Gastroesophageal sphincter (tissue), 3 donors: ENCODE results near the gene LILRB3.
"Not testable (repeated sequence)": the region's sequence is repeated elsewhere in the genome, so short reads cannot be mapped to it uniquely, and the experiment has no call there.

Experiments
- EP300 ChIP-seq: sonication (generic); formaldehyde crosslinking; IDR thresholded peaks from one replicate; pipeline ENCODE4 v1.6.1; 2017; ENCODE audit warnings: antibody characterized with exemption, mild to moderate bottlenecking
- POLR2A ChIP-seq, 2 donors: fragments of 450-650 bp; IDR thresholded peaks; one replicate each; pipeline ENCODE4 v1.6.1; 2017; ENCODE audit warnings: antibody characterized with exemption in 2 of 2, mild to moderate bottlenecking in 2 of 2, moderate library complexity in 1 of 2
- TF ChIP-seq, protein P1 (sequence below), 4 experiments: fragments of 200-600 bp in 2 of 4; fragments of 450-650 bp in 2 of 4; sonication (generic) in 1 of 4; IDR thresholded peaks; one replicate each; pipeline ENCODE4 v1.5.1; 2017 to 2019; ENCODE audit warnings: antibody characterized with exemption in 4 of 4, mild to moderate bottlenecking in 2 of 4, moderate library complexity in 2 of 4

DNA sequence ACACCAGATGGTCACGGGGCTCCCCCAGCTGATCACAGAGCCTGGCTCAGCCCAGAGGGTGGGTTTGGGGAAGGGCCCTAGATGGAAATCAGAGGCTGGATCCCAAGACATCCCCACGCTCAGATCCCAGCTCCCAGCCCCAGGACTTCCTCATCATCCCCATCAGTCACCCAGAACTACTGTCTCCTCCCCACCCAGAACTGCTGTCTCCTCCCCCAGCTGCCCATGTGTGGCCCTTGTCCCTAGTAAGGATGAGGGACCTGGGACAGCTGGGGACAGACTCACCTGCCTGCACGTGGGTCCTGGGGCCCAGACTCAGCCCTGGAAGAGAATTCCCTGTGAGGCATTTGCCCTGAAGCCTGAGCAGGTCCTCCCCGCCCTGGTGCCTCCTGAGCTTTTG, 19.4 kb upstream of the LILRB3 start:
- TF ChIP-seq, protein P1, sequence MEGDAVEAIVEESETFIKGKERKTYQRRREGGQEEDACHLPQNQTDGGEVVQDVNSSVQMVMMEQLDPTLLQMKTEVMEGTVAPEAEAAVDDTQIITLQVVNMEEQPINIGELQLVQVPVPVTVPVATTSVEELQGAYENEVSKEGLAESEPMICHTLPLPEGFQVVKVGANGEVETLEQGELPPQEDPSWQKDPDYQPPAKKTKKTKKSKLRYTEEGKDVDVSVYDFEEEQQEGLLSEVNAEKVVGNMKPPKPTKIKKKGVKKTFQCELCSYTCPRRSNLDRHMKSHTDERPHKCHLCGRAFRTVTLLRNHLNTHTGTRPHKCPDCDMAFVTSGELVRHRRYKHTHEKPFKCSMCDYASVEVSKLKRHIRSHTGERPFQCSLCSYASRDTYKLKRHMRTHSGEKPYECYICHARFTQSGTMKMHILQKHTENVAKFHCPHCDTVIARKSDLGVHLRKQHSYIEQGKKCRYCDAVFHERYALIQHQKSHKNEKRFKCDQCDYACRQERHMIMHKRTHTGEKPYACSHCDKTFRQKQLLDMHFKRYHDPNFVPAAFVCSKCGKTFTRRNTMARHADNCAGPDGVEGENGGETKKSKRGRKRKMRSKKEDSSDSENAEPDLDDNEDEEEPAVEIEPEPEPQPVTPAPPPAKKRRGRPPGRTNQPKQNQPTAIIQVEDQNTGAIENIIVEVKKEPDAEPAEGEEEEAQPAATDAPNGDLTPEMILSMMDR (IDR thresholded peaks at IDR 0.05): not testable (repeated sequence)
- TF ChIP-seq EP300; POLR2A (IDR thresholded peaks at IDR 0.05): not testable (repeated sequence)
